ENCODE results near the gene B9D2.

GRCh38 chr19:41318696-41319499 lies 45.1 kb downstream of the B9D2 start:
- TF ChIP-seq, protein P1, sequence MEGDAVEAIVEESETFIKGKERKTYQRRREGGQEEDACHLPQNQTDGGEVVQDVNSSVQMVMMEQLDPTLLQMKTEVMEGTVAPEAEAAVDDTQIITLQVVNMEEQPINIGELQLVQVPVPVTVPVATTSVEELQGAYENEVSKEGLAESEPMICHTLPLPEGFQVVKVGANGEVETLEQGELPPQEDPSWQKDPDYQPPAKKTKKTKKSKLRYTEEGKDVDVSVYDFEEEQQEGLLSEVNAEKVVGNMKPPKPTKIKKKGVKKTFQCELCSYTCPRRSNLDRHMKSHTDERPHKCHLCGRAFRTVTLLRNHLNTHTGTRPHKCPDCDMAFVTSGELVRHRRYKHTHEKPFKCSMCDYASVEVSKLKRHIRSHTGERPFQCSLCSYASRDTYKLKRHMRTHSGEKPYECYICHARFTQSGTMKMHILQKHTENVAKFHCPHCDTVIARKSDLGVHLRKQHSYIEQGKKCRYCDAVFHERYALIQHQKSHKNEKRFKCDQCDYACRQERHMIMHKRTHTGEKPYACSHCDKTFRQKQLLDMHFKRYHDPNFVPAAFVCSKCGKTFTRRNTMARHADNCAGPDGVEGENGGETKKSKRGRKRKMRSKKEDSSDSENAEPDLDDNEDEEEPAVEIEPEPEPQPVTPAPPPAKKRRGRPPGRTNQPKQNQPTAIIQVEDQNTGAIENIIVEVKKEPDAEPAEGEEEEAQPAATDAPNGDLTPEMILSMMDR (IDR thresholded peaks at IDR 0.05) = no peak
- no peak for TF ChIP-seq EZH2 (IDR thresholded peaks at IDR 0.05)
- no peak for TF ChIP-seq EZH2phosphoT487 (IDR thresholded peaks at IDR 0.05)

All from neural progenitor cell (in vitro differentiated cells).